Erythroblast (primary cell): Measurements from ENCODE around the gene TEX19.
"Not testable (repeated sequence)": the region's sequence is repeated elsewhere in the genome, so short reads cannot be mapped to it uniquely, and the experiment has no call there.

ENCODE experiments used
- DNase-seq, 2 experiments: peaks; one replicate each; lab custom pipeline; 2025; lab: John Stamatoyannopoulos, UW
- GATA1 ChIP-seq: IDR thresholded peaks from 2 replicates; pipeline ENCODE4 v1.6.1; 2011; ENCODE audit warnings: low read depth, mild to moderate bottlenecking, control low read depth, low read length, moderate library complexity
- POLR2A ChIP-seq: IDR thresholded peaks from 2 replicates; pipeline ENCODE4 v1.6.1; 2011; ENCODE audit warnings: mild to moderate bottlenecking, low read length

The TEX19 gene

DNA sequence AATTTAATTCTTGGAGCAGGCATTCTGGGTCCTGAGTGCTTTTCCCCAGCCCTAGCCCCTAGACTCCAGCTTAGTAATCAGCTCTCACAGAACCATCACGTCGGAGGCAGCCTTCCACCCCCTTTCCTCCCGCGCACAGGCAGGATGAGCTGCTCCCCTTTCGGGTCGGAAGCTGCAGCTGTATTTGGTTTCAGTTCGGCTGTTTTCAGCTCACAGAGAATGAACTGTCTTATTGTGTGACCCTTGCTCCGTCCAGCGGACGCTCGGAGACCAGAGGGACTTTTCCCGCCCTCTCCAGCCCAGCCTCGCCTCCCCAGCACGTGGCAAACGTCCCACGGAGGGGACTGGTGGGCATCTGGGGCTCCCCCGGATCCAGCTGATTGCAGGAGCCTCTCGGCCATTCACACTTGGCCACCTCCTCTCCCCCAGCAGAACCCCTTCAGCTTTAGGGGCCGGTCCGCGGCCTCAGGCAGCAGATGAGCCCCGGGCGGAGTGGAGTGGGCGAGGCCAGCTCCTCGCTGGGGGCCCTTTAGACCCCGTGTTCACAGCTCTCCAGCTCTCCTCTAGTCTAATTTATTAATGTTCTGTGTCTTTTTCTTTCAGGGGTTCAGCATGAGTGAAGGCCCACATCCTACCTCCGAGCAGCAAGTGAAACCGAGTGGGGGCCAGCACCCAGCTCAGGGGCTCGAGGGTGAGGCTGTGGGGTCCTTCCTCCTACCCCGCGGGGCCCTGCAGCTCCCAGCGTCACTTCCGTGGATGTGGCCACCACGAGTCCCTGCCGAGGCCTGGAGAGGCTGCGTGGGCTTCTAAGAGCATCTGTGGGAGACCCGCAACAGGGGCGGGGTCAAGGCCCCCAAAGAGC lies 11.7 kb downstream of the TEX19 start:
- TF ChIP-seq POLR2A = no peak
- no peak for TF ChIP-seq GATA1
- DNase-seq = no peak

DNA sequence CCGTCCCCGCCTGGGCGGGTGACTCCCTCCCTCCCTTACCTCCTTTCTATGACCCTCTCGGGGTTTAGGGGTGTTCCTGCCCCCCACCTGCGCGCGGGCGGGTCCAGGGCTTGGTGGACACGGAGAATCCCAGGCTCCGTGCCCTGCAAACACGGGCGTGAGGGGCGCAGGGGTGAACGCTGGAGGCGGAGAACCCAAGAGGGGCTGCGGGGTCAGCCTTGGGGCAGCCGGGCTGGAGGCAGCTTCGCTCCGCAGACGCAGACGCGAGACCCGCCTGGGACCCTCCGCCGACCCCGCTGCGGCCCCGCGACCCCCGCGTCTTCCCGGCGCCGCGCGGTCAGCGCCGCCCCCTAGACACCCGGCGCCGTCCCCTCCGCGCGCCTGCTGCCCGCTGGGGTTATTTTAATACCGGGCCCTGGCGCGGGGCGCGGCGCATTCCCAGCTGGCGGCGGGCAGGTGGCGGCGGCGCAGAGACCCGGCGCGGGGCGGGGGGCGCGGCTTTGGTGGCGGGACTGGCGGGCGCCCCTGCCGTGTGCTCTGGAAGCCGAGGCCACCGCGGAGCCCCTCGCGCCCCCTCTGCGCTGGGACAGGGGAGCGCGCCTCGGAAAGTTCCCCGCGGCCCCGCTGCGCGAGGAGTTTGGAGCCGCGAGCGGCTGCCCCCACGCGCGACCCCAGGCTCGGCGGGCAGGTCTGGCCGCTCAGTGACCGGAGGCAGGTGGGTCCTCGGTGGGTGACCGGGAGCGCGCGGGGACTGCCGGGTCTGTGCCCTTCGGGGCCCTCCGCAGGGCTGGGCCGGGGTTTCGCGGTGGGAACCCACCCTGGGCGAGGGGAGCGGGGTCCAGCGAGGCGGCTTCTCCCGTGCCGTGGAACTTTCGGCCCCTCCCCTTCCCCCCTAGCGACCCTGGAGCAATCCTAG lies 12.5 kb downstream of the TEX19 start, which contains the start of gene UTS2R:
Gene UTS2R, plus strand, starts transcription at position 433 of the 916 bp plus-strand sequence. CDS start 2,560 bp downstream, outside the sequence.
- DNase-seq = no peak
- TF ChIP-seq GATA1 (no peak), POLR2A (no peak)

DNA sequence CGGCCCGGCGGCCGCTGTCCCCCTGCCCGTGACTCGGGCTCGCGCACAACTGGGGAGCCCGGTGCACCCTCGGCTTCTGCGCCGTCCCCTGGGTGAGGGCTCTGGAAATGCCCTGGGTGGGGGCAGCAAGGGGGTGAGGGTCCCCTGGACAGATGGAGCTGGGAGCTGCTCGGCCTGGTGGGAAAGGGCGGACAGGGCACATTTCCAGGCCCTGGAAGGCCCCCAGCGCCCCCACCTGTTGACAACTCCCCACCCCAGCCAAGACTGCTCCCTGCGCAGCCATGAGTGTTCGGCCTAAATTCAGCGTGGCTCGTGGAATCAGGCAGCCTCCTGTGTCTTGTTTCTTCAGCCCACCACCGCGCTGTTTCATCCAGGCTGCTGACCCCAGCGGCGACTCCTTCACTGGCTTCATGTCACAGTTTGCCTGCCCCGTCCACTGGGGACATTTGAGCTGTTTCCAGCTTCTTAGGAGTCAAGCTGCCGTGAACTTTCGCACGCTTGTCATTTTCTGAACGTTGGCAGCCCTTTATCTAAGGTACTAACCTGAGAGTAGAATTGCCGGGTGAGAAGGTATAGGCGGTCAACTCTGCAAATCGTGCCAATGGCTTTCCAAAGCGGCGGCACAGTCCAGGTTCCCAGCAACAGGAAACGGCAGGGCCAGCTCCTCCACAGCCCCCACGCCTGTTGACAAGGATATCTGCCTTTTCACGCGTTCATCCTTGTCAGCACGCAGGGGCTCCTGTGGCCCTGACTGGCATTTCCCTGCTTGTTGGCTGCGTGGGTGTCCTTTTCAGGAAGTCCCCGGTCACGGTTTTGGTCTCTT lies 13.4 kb downstream of the TEX19 start:
- no peak for DNase-seq

GRCh38 chr17:82373072-82373452 lies 14.0 kb downstream of the TEX19 start:
- not testable (repeated sequence) for DNase-seq

More for the DNA sequence above, 13.4 kb downstream of the TEX19 start:
- TF ChIP-seq POLR2A (no peak), GATA1 (no peak)

DNA sequence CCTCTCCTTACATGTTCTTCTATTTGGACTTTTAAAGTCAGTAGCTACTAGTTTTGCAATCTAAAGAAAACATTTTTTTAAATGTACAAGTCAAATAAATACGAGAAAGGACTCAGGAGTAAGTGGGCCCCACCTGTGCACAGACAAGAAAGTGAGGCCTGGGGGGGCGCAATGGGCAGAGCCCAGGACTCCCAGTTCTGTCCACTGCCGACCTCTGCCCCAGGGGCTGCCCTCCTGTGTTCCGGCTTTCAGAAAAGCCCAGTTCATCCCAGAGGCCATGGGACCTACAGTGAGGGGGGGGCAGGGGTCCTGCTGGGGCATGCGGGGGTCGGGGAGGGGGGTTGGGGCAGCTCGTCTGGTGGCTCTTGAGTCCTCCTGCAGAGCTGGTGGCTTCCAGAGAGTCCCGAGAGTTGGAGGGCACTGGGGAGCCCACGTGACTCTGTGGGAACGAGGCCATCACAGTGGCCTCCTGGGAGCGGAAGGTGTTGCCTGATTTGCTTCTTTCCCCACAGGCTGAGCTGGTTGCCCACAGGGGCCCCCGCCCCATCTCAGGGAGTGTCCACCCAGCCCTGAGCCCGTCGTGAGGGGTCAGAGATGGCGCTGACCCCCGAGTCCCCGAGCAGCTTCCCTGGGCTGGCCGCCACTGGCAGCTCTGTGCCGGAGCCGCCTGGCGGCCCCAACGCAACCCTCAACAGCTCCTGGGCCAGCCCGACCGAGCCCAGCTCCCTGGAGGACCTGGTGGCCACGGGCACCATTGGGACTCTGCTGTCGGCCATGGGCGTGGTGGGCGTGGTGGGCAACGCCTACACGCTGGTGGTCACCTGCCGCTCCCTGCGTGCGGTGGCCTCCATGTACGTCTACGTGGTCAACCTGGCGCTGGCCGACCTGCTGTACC lies 14.9 kb downstream of the TEX19 start:
- DNase-seq = no peak
- TF ChIP-seq POLR2A (no peak), GATA1 (no peak)

DNA sequence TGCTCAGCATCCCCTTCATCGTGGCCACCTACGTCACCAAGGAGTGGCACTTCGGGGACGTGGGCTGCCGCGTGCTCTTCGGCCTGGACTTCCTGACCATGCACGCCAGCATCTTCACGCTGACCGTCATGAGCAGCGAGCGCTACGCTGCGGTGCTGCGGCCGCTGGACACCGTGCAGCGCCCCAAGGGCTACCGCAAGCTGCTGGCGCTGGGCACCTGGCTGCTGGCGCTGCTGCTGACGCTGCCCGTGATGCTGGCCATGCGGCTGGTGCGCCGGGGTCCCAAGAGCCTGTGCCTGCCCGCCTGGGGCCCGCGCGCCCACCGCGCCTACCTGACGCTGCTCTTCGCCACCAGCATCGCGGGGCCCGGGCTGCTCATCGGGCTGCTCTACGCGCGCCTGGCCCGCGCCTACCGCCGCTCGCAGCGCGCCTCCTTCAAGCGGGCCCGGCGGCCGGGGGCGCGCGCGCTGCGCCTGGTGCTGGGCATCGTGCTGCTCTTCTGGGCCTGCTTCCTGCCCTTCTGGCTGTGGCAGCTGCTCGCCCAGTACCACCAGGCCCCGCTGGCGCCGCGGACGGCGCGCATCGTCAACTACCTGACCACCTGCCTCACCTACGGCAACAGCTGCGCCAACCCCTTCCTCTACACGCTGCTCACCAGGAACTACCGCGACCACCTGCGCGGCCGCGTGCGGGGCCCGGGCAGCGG lies 15.7 kb downstream of the TEX19 start:
- TF ChIP-seq GATA1 (no peak), POLR2A (no peak)
- DNase-seq = no peak

DNA sequence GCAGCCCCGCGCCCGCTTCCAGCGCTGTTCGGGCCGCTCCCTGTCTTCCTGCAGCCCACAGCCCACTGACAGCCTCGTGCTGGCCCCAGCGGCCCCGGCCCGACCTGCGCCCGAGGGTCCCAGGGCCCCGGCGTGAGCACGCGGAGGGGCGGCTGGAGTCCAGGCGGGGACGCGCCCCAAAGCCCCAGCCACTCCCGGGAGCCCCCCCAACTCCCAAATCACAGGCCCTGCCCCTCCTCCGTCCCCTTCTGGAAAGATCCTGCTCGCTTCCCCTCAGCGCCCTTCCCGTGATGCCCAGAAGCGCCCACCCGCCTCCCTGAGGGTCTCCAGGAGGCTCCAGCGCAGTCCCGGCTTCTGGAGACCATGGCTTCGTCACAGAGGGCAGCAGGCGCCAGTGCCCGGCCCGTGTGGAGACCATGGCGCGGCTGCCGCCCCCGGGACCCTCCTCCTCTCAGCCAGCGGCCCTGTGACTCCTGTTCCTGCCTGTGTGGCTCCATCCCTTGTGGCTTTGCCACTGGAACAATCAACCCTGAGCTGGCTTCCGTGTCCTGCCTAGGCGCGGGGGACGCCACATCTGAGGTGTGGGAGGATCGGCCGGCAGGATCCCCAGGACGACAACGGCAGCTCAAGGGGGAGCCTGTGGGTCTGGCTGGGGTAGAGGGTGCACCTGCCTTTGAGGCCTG lies 16.5 kb downstream of the TEX19 start:
- no peak for DNase-seq
- TF ChIP-seq GATA1 (no peak), POLR2A (no peak)

GRCh38 chr17:82376042-82376730 lies 17.1 kb downstream of the TEX19 start:
- DNase-seq = no peak
- TF ChIP-seq POLR2A (no peak), GATA1 (no peak)

DNA sequence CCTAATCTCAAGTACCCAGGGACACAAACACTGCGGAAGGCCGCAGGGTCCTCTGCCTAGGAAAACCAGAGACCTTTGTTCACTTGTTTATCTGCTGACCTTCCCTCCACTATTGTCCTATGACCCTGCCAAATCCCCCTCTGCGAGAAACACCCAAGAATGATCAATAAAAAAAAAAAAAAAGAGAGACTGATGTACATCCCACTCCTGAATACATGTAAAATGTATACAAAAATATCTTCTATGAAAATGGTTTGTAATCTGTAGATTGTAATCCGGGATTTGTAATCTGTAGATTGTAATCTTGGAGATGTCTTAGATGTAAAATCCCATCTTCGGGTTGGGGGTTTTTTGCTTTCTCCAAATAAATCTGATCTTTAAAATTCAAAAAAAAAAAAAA lies 18.2 kb downstream of the TEX19 start:
- not testable (repeated sequence) for DNase-seq

DNA sequence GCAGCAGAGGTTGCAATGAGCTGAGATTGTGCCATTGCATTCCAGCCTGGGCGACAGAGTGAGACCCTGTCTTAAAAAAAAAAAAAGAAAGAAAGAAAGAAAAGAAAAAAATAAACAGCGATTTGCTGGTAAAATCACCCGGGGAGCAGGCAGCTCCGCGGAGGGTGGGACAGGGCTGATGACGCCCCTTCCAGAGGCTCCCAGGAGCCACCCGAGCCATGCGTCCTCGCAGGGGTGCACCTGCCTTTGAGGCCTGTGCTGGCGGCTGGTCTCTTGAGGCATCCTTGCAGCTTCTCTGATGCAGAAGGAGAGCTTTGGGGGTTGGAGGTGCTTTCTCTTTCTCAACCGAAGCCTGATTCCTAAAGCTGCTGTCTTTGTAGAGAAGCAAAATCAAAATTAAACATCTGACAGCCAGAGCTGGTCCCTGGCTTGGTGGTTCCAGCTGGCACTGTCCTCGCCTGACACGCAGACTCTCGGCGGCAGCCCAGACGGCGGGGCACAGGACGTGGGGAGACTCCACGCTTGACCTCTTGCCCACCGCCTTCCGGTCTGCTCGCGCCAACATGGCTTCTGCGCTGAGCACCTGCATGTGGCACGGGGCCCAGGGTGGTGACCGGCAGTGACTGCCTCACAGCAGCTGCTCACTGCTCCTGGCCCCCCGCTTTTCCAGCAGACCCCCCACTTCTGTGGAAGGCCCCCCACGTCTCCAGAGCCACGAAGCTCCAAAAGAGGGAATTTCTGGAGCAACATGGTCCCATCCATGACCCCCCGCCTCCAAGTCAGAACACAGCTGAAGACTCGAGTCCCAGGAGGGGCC lies 19.1 kb downstream of the TEX19 start:
- TF ChIP-seq POLR2A (no peak), GATA1 (no peak)
- no peak for DNase-seq
